SU-DHL-6 (cell line): ENCODE data around the gene TDRD6.

Experiments
- H2AFZ ChIP-seq: fragments of 200-600 bp; sonication (generic); 2 replicates; pipeline ENCODE4 v1.6.1; 2014; ENCODE audit warnings: low read depth, mild to moderate bottlenecking, moderate library complexity, mixed read lengths, antibody characterized with exemption, low read length; ENCODE audit not compliant: severe bottlenecking
- H3F3A ChIP-seq: fragments of 200-600 bp; shearing (Covaris generic); 2 replicates; pipeline ENCODE4 v1.6.0; 2016; ENCODE audit warnings: antibody characterized with exemption, mild to moderate bottlenecking; ENCODE audit not compliant: insufficient read depth
- H3K27ac ChIP-seq: fragments of 200-600 bp; sonication (generic); 2 replicates; pipeline ENCODE4 v1.5.1; 2016; ENCODE audit warnings: low read depth, mild to moderate bottlenecking, low read length, moderate library complexity, mixed read lengths
- H3K27me3 ChIP-seq: fragments of 200-600 bp; sonication (generic), shearing (Covaris generic); 2 replicates; pipeline ENCODE4 v1.6.0; 2014; ENCODE audit warnings: mild to moderate bottlenecking, low read length
- H3K36me3 ChIP-seq: fragments of 200-600 bp; sonication (generic); 2 replicates; pipeline ENCODE4 v1.6.1; 2014; ENCODE audit warnings: mild to moderate bottlenecking, low read length, mixed read lengths
- H3K4me2 ChIP-seq: fragments of 300-600, 200-600 bp; shearing (Covaris generic), sonication (generic); 2 replicates; pipeline ENCODE4 v1.6.0; 2014; ENCODE audit warnings: low read length, low read depth, mild to moderate bottlenecking; ENCODE audit not compliant: poor library complexity, severe bottlenecking
- H3K4me3 ChIP-seq: fragments of 200-600 bp; sonication (generic); 2 replicates; pipeline ENCODE4 v1.5.1; 2014; ENCODE audit warnings: antibody characterized with exemption, low read length, mild to moderate bottlenecking, mixed read lengths; ENCODE audit not compliant: insufficient read depth, poor library complexity, severe bottlenecking
- H3K79me2 ChIP-seq: fragments of 200-600 bp; sonication (generic); 2 replicates; pipeline ENCODE4 v1.6.1; 2014; ENCODE audit warnings: mild to moderate bottlenecking, low read length, moderate library complexity; ENCODE audit not compliant: insufficient read depth
- H3K9ac ChIP-seq: fragments of 200-600 bp; sonication (generic); 2 replicates; pipeline ENCODE4 v1.7.0; 2014; ENCODE audit warnings: mild to moderate bottlenecking, low read length
- H3K9me2 ChIP-seq: fragments of 200-600 bp; sonication (generic); replicated peaks from 2 replicates; pipeline ENCODE4 v1.6.1; 2014; ENCODE audit warnings: low read length; ENCODE audit not compliant: insufficient read depth
- H3K9me3 ChIP-seq: fragments of 200-600 bp; sonication (generic); 2 replicates; pipeline ENCODE4 v1.6.1; 2014; ENCODE audit warnings: low read length, mixed read lengths; ENCODE audit not compliant: insufficient read depth
- H4K20me1 ChIP-seq: fragments of 200-600 bp; sonication (generic); 2 replicates; pipeline ENCODE4 v1.6.1; 2014; ENCODE audit warnings: low read depth, mild to moderate bottlenecking, antibody characterized with exemption, low read length, moderate library complexity, mixed read lengths
- EZH2phosphoT487 ChIP-seq: fragments of 200-600 bp; sonication (generic), shearing (Covaris generic); conservative IDR thresholded peaks from 2 replicates; pipeline ENCODE4 v1.6.1; 2018; ENCODE audit warnings: mild to moderate bottlenecking, antibody characterized with exemption, low read length, moderate library complexity, mixed read lengths
- TF ChIP-seq, protein P1 (sequence below): fragments of 200-600 bp; sonication (generic); IDR thresholded peaks from one replicate; pipeline ENCODE4 v1.5.1; 2017; ENCODE audit warnings: antibody characterized with exemption, mild to moderate bottlenecking, low read length, moderate library complexity; ENCODE audit not compliant: insufficient read depth, poor library complexity, severe bottlenecking

Gene TDRD6, protein sequence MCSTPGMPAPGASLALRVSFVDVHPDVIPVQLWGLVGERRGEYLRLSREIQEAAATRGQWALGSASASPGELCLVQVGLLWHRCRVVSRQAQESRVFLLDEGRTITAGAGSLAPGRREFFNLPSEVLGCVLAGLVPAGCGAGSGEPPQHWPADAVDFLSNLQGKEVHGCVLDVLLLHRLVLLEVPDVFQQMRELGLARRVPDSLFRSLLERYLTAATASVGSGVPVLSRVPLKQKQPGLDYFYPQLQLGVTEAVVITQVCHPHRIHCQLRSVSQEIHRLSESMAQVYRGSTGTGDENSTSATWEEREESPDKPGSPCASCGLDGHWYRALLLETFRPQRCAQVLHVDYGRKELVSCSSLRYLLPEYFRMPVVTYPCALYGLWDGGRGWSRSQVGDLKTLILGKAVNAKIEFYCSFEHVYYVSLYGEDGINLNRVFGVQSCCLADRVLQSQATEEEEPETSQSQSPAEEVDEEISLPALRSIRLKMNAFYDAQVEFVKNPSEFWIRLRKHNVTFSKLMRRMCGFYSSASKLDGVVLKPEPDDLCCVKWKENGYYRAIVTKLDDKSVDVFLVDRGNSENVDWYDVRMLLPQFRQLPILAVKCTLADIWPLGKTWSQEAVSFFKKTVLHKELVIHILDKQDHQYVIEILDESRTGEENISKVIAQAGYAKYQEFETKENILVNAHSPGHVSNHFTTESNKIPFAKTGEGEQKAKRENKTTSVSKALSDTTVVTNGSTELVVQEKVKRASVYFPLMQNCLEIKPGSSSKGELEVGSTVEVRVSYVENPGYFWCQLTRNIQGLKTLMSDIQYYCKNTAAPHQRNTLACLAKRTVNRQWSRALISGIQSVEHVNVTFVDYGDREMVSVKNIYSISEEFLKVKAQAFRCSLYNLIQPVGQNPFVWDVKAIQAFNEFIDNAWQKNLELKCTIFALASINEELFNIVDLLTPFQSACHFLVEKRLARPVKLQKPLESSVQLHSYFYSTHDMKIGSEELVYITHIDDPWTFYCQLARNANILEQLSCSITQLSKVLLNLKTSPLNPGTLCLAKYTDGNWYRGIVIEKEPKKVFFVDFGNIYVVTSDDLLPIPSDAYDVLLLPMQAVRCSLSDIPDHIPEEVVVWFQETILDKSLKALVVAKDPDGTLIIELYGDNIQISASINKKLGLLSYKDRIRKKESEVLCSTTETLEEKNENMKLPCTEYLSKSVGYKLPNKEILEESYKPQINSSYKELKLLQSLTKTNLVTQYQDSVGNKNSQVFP (N-terminal part only)

DNA sequence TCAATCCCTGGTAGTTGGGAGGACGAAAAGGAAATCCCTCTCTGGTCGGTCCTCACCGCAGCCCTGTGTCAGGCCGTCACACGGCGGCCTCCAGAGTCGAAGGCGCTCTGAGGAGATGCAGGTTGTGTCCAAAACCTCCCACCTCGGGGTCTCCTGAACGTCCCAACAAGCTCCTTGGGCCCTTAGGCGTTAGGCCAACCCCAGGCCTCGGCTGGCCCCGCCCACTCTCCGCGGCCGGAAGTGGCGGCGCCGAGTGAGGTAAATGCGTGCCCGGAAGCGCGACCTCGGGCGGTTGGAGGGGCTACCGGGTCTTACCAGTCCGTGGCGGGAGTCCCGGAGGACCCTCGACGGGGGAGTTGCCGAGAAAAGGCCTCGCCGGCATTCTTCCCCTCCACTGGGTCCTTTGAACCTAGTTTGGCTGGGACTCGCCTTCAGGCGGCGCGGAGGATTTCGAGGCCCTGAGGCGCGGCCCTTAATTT lies at the start of gene TDRD6:
Gene TDRD6, plus strand, starts transcription at position 267 of the 479 bp plus-strand sequence. CDS start 244 bp downstream, outside the sequence.
- Histone ChIP-seq H3K9me3 (no peaks in the 10 kb centered on the region), H3K9me2 (no peaks in the 10 kb centered on the region), H3K36me3 (peaks cover 20% of the 10 kb centered on the region; the same call in 1 of the 2 replicates), H3K27me3 (no peaks in the 10 kb centered on the region), H2AFZ (no peak within 1 kb of the TSS), H4K20me1 (no peaks in the 10 kb centered on the region), H3K79me2 (no peaks in the 10 kb centered on the region), H3K9ac (no peak within 1 kb of the TSS), H3K27ac (no peak within 1 kb of the TSS), H3F3A (peaks cover 12% of the 10 kb centered on the region; the same call in 1 of the 2 replicates), H3K4me2 (no peak within 1 kb of the TSS), H3K4me3 (no peak within 1 kb of the TSS)
- TF ChIP-seq, protein P1, sequence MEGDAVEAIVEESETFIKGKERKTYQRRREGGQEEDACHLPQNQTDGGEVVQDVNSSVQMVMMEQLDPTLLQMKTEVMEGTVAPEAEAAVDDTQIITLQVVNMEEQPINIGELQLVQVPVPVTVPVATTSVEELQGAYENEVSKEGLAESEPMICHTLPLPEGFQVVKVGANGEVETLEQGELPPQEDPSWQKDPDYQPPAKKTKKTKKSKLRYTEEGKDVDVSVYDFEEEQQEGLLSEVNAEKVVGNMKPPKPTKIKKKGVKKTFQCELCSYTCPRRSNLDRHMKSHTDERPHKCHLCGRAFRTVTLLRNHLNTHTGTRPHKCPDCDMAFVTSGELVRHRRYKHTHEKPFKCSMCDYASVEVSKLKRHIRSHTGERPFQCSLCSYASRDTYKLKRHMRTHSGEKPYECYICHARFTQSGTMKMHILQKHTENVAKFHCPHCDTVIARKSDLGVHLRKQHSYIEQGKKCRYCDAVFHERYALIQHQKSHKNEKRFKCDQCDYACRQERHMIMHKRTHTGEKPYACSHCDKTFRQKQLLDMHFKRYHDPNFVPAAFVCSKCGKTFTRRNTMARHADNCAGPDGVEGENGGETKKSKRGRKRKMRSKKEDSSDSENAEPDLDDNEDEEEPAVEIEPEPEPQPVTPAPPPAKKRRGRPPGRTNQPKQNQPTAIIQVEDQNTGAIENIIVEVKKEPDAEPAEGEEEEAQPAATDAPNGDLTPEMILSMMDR, result no peak

DNA sequence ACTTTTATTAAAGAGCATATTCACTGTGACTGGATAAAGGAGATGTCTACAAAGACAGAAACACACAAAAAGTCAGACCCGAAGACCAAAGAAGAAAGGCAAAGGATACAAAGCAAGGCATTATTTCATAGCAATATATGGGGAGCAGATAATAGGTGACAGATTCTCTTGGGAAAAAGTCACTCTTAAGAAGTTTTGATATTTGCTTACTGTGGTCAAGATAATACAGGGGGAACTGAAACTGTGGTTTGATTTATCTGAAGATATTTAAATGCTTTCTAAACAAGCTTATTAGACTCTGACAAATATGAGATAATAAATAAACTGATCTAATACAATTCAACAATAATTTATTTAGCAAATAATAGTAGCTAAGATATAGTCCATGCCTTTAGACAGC lies 49.8 kb upstream of the TDRD6 start:
- H4K20me1 ChIP-seq, result no peaks in the 10 kb centered on the region
- peak overlapping the region; percentile 60 for H3K9ac ChIP-seq
- peak overlapping the region; percentile 92 for H3K27ac ChIP-seq
- peaks cover 70% of the 10 kb centered on the region for H3K79me2 ChIP-seq
- H3K4me3 ChIP-seq, result peak overlapping the region; percentile 46
- H2AFZ ChIP-seq, result no peak overlapping the region
- H3K36me3 ChIP-seq, result peaks cover 14% of the 10 kb centered on the region; the same call in 1 of the 2 replicates
- H3K9me3 ChIP-seq, result no peaks in the 10 kb centered on the region
- H3F3A ChIP-seq, result peaks cover 77% of the 10 kb centered on the region
- TF ChIP-seq EZH2phosphoT487, result no peak
- TF ChIP-seq, protein P1, result no peak
- peak overlapping the region; percentile 85 for H3K4me2 ChIP-seq
- no peaks in the 10 kb centered on the region for H3K27me3 ChIP-seq
- no peaks in the 10 kb centered on the region for H3K9me2 ChIP-seq

DNA sequence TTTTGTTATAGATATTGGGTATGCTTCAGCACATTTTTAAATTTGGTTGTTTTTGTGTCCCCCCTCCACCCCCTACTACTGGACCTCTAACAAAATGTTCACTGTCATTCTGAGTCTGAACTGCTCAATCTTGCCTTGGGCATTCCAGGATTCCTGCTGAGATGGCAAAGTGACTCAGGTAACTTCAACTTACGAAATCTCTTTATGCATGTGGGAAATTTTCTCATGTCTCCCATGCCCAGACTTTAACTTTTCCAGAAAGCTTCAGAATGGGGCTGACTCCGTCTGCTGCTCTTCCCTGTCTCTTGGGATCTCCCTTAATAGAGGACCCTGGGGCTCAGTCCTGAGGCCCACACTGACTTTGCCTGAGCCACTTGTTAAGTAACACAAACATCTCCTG lies 49.0 kb upstream of the TDRD6 start:
- H3K27ac ChIP-seq, result peak overlapping the region; percentile 92
- TF ChIP-seq, protein P1, result no peak
- no peak for TF ChIP-seq EZH2phosphoT487
- no peaks in the 10 kb centered on the region for H3K9me3 ChIP-seq
- H2AFZ ChIP-seq, result no peak overlapping the region
- peaks cover 84% of the 10 kb centered on the region for H3F3A ChIP-seq
- no peaks in the 10 kb centered on the region for H3K27me3 ChIP-seq
- peaks cover 13% of the 10 kb centered on the region; the same call in 1 of the 2 replicates for H3K36me3 ChIP-seq
- peaks cover 77% of the 10 kb centered on the region for H3K79me2 ChIP-seq
- H3K4me3 ChIP-seq, result peak overlapping the region; percentile 46
- no peaks in the 10 kb centered on the region for H3K9me2 ChIP-seq
- H4K20me1 ChIP-seq, result no peaks in the 10 kb centered on the region
- peak overlapping the region; percentile 60 for H3K9ac ChIP-seq
- H3K4me2 ChIP-seq, result peak overlapping the region; percentile 85
